ENCODE results near the gene FAM187B.
"Not testable (repeated sequence)": the region's sequence is repeated elsewhere in the genome, so short reads cannot be mapped to it uniquely, and the experiment has no call there.

Gene FAM187B

DNA sequence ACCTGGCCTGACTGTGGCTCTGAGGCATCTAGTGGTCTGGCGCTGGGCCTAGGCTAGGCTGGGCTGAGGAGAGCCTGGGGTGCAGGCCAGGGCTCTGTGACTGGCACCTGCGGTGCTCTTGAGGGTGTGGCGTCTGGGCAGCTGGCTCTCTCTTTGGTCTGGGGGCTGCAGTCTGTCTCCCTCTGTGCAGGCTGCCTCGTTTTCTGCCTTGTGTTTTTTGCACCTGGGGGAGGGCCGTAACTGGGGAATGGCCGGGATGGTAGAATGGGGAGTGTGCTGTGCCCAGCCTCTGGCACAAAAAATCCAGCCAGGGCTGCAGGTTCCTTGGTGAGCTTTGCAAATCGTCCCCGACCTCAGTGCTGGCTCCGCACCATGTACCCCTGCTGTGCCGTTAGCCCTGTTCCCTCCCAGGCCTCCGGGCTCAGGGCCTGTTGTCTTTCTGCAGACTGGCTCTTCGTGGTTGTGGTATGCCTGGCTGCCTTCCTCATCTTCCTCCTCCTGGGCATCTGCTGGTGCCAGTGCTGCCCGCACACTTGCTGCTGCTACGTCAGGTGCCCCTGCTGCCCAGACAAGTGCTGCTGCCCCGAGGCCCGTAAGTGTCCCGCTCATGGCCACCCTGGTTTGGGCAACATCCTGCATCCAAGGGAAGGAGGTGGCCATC, 33.7 kb upstream of the FAM187B start:
- DNase-seq (ENCODE audit: low spot score), result no peak

DNA sequence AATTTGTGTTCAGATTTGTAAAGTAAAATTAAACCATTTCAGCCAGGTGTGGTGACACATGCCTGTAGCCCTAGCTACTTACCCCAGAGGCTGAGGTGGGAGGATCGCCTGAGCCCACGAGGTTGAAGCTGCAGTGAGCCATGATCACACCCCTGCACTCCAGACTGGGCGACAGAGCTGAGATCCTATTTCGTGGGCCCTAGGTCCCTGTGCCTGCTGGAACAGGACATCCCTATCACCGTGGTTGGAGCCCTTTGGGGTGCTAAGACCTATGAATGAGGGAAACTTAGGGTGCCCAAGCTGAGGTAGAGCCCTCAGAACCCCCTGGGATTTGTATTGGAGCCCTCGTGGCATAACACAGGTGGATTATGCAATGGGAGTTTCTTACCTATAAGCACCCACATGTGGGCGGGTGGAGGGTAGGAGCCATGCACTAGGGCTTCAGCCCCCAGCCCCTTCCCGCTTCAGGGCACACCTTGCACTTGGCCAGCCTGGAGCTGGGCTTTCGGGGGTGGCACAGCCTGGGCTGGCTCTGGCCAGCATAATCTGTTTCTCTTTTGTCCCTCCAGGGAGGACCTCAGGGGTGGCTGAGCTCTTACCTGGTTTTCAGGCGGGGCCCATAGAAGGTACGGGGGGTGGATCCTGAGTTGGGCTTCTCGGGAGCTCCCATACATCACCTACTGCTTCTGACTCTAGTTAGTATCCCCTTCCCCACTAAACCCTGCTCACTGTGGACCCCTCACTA, 33.0 kb upstream of the FAM187B start:
- DNase-seq (ENCODE audit: low spot score), result no peak

DNA sequence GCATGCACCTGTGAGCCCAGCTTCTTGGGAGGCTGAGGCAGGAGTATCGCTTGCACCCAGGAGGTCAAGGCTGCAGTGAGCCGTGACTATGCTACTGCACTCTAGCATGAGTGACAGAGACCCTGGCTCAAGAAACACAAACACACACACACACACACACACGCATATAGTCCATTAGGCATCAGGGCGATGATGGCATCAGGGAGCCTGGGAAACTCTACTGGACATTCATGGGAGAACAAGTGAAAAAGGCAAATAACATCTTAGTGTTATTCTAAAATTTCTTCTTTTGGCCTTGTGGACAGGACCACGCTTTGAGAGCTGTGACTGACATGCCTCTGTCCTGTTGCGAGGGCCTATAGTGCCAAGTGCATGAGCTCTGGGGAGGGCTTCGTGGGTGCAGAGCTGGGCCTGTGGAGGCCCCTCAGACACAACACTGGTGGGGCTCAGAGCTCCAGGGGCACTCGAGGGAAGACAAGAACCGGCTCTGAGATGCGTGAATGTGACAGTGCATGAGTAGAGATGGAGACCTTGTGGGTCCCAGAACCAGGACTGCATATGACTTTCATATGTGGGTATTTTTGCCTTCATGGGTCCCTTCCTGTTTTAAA, 32.3 kb upstream of the FAM187B start:
- DNase-seq (ENCODE audit: low spot score), result no peak

DNA sequence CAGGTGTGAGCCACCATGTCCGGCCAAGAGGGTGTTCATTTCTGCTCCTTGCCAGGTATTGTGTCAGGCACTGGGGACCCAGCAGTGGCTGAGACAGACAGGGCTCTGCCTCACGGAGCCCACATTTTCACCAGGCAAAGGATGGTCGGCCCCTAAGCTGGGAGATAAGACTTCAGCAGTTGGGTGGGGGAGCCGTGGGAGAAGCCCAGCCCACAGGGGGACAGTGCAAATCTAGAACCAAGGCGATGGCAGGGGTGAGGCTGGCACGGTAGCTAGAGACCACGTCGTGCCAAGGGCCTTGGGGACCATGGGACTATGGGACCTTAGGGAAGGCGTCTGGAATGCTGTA, 28.5 kb upstream of the FAM187B start:
- no peak for DNase-seq (ENCODE audit: low spot score)

DNA sequence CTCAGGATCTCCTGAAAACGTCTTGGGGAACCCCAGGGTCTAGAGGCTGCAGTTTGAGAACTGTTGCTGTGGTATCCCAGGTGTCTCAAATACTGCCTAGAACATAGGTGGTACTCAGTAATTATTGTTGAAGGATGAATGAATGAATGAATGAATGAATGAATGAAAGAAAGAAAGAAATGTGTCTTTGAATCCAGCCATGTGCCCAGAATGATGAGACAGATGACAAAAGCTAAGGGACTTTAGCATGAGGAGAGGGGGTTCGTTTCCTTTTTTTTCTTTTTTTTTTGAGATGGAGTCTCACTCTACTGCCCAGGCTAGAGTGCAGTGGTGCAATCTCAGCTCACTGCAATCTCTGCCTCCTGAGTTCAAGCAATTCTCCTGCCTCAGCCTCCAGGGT, 28.0 kb upstream of the FAM187B start:
- no peak for DNase-seq (ENCODE audit: low spot score)

DNA sequence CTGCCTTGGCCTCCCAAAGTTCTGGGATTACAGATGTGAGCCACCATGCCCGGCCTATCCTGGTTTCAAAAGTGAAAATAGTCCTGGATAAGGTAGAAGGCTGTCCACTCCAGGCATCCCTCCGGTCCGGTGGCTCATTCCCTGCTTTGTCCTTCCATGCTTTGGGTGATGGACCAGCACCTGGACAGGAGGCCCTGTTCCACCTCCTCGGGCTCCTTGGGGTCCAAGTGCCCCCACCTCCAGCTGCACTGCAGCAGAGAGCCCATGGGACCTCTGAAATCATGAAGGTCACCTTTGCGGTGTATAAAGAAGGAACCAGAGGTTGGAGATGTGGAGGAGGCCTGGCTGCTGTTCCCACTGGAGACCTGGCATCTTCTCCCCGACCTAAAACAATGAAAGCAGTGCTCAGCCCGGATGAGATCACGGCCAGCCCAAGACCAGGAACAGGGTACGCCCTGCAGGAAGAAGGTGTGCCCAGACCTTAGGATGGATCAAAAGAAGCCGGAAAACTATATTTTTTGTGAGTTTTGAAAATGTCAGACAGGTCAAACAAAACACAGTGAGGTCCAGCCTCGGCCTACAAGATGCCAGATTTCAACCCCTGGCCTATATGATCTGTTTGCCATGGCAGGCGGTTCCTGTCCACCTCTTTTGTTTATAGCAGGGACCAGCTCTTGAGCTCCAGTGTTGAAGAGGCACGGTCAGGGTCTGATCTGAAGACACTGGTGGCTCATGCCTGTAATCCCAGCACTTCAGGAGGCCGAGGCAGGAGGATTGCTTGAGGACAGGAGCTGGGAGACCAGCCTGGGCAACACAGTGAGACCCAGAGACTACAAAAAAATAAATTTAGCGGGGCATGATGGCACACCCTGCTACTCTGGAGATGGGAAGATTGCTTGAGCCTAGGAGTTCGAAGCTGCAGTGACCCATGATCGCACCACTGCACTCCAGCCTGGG, 26.1 kb upstream of the FAM187B start:
- DNase-seq (ENCODE audit: low spot score), result no peak

DNA sequence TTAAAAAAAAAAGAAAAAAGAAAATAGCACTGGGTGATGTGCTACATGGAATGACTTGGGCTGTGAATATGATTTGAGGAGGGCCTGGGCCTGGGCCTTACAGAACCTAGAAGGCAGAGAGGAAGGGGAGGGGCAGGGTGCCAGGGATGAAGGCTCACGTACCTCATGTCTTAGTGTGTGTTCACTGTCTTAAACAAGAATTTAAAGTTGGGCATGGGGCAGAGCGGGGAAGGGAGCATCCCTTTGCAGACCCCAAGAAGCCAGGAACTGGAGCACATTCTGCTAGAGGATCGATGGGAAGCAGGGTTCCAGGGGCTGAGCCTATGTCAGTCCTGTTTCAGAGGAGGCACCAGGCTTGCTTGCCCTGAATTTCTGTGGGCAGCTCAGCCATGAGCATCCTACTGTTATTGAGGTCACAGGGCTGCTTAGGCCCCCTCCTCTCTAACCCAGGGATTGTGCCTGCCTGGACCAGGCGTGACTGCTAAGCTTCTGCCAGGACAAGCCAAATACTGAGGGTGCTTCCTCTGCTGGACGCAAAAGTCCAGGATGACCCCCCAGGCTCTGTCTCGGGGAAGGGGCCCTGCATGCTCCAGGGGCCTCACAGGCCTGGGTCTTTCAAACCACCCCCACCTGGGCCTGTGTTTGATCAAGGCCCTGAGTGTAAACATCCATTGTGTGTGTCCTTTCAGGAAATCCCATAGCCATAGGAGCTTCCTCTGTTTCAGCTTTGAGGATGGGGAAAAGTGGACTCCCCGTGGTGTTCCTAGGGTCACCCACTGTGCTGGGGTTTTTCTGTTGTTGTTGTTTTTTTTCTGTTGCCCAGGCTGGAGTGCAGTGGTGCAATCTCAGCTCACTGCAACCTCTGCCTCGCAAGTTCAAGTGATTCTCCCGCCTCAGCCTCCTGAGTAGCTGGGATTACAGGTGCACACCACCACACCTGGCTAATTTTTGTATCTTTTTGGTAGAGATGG, 25.1 kb upstream of the FAM187B start:
- DNase-seq (ENCODE audit: low spot score), result no peak

DNA sequence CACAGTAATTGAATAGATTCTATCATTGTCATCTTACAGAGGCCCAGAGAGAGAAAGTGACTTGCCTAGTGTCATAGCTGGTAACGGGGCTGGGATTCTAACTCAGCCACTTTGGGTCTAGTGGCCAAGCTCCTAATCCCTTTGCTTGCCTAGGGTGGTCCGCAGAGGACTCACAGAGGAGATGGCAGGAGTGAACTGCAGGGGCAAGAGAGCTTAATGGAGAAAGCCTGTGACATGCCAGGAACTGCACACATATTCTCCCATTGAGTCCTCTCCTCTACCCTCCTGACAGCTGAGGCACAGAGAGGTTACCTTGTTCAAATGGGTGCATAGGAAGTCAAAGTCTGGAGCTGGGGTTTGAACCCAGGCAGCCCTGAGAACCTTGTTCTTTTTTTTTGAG, 22.9 kb upstream of the FAM187B start:
- no peak for DNase-seq (ENCODE audit: low spot score)

DNA sequence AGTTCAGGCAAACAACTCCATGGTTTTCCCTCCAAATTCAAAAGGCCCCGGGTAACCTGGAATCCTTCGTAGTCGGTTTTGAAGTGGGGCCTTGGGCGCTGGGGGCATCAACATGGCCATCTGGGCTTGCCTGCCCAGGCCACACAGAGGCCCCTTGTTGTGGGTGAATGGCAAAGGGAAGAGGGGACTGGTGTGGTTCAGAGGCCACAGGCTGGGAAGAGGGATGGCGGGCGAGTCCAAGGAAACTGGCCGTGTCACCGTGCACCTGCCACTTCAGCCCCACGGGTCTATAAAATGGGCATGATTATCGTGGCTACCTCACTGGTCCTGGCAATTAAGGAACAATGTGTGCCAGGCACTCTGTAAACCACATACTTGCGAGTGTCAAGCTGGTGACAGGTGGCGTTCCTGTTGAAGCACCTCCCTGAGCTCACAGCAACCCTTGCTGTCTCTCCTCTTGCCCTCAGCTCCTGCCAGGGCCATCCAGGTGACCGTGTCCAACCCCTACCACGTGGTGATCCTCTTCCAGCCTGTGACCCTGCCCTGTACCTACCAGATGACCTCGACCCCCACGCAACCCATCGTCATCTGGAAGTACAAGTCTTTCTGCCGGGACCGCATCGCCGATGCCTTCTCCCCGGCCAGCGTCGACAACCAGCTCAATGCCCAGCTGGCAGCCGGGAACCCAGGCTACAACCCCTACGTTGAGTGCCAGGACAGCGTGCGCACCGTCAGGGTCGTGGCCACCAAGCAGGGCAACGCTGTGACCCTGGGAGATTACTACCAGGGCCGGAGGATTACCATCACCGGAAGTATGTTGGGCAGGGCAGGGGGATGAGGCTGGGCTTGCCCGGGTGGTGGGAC, 21.5 kb upstream of the FAM187B start:
- no peak for DNase-seq (ENCODE audit: low spot score)

DNA sequence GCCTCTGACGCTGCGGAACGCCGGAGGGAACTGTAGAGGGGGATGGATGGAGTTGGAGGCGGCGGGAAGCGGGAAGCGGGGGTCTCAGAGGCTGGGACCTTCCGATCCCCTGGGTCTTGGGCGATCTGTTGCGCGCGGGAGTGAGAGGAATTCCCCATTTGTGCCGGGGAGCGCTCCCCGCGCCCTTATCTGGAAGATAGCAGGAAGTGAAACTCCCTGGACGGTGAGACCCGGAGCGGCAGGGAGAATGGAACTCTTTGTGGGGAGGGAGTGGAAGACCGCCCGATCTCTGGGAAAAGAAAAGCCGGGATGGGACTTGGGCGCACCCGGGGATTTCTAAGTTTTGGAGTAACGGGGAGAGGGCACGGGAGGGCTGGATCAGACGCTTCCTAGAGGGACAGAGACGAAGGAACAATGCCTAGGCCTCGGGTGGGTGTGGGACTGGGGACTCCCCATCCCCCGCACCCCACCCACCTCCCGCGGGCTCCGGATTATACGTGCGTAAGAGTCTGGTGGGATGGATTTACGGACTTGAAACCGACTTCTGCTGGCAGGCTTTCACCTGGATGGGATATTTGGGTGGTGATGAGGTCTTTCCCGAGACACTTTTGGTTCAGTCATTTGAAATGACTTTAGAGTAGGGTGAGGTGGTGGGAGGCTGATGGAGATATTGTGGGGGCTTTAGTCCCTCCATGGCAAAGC, 20.8 kb upstream of the FAM187B start:
- DNase-seq (ENCODE audit: low spot score), result no peak

DNA sequence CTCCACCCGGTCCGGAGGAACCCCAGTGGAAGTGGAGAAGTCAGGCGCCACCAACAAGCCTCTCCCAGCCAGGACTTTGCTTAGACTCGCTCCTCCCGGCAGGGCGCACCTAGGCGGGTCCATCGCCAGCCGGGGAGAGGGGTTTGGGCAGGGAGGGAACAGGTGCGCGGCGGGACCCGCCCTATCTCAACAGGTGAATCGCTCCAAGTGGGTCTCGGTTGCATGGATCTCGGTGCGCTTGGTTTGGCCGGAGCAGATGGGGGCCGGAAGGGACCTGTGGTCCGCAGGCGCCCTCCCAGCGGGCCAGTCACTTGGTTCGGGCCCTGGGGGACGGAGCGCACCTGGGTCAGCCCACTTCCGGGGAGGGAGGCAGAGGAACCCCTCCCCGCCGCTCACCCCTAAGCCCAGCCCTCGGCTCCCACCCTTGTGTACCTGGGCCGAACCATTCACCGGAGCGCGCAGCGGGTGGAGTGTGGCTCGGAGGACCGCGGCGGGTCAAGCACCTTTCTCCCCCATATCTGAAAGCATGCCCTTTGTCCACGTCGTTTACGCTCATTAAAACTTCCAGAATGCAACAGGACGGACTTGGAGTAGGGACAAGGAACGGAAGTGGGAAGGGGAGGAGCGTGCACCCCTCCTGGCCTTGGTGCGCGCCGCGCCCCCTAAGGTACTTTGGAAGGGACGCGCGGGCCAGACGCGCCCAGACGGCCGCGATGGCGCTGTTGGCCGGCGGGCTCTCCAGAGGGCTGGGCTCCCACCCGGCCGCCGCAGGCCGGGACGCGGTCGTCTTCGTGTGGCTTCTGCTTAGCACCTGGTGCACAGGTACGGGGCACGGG, 20.0 kb upstream of the FAM187B start, which contains the start of gene LSR:
Gene LSR, plus strand, starts transcription at position 693 of the 836 bp plus-strand sequence. Its CDS starts 21 bp downstream, at position 714.
- peak; percentile 79 for DNase-seq (ENCODE audit: low spot score)

DNA sequence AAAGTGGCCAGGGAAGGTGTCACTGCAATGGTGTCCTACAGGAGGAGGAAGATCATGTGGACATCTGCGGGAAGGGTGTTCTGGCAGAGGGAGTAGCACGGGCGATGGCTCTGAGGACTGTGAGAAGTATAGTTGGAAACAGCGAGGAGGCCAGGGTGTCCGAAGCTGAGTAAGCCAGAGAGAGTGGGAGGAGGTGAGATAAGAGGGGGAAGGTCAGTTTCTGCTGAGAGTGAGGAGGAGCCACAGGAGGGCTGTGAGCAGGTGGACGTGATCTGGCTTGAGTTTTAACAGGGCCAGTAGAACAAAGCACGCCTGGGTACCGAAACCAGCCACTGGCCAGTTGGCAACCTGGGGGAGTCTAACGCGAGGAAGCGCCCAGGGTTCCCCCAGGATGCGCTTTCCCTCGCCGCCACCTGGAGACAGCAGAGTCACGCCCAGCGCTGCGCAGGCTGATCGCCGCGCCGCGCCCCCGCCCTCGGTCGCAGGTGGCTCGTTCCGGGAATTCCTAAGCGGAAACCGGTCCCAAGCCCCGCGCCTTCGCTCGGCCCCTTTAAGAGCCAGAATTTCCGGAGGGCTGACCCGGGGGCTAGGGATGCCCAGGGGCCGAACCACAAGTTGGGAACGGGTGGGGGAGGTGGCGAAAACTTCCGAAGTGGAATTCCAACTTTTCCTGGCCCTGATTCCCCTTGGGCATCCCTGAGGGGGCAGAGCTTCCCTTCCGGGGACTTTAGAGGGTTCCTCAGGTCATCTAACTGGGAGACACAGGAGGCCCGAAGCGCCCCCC, 19.2 kb upstream of the FAM187B start:
- DNase-seq (ENCODE audit: low spot score), result peak; percentile 54

DNA sequence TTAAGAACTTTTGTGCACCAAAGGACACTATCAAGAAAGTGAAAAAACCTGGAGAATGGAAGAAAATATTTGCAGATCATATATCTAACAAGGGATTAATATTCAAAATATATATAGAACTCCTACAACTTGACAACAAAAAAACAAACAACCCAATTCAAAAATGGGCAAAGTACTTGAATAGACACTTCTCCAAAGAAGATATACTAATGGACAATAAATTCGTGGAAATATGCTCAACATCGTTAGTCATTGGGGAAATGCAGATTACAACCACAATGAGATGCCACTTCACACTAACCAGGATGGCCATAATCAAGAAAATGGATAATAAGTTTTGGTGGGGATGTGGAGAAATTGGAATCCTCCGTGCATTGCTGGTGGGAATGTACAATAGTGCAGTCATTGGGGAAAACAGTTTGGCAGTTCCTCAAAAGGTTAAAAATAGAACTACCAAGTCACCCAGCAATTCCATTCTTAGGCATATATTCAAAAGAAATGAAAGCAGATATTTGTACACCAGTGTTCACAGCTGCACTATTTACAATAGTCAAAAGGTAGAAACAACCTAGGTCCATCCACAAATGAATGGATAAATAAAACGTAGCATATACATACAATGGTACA, 18.0 kb upstream of the FAM187B start:
- DNase-seq (ENCODE audit: low spot score), result no peak

DNA sequence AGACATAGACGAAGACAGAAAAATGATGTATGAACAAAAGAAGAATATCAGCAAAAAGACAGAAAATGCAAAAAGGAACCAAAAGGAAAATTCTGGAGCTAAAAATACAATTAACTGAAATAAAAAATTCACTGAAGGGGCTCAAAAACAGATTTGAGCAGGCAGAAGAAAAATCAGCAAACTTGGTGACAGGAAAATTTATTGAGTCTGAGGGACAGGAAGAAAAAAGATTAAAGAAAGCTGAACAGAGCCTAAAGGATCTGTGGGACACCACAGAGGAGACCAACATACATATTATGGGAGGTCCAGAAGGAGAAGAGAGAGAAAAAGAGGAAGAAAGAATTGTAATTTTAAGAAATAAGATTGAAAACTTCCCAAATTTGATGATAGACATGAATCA, 12.9 kb upstream of the FAM187B start:
- no peak for DNase-seq (ENCODE audit: low spot score)

DNA sequence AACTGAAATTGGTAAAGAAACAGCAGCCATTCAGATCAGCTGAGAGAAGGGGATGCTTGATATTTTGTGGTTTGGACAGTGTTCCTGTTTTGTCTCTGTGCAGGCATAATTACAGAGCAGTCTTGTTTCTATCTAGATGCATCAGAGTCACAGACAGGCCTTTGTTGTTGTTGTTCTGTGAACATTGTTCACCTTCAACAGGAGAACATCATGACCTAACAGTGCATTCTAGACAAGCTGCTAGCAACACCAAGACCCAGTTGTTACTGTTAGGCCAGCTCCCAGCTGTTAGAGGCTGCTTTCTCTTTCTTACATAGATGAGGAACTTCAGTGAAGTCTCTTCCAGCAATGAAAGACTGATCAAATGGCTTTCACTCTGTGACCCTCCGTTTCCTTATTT, 11.8 kb upstream of the FAM187B start:
- peak; percentile 59 for DNase-seq (ENCODE audit: low spot score)

DNA sequence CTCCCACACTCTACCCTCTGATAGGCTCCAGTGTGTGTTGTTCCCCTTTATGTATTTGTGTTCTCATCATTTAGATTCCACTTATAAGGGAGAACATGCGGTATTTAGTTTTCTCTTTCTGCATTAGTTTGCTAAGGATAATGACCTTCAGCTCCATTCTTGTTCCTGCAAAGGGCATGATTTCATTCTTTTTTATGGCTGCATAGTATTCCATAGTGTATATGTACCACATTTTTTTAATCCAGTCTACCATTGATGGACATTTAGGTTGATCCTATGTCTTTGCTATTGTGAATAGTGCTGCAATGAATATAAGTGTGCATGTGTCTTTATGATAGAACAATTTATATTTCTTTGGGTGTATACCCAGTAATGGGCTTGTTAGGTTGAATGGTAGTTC, 11.1 kb upstream of the FAM187B start:
- DNase-seq (ENCODE audit: low spot score), result not testable (repeated sequence)
